ENCODE data around the gene CTIF. TPM values are rescaled to one million over a fixed set of nuclear protein-coding genes. Genes with fewer than 3 reads are reported as not detected.

CTIF gene
- total and polyA plus RNA-seq, 5 donors from 2014 or later: 0.23 to 1.8 TPM; not detected in 3

- ATAC-seq (ENCODE audit: low read depth in 2 of 2): no peak
- no peak for DNase-seq
- Mint-ChIP-seq H3K9me3 (peaks cover 0 to 2% (median 0%) of the 10 kb centered on the region in 7 donors), H3K36me3 (no peaks in the 10 kb centered on the region), H3K4me3 (no peak overlapping the region), H3K4me1 (peaks cover 0 to 3% (median 1%) of the 10 kb centered on the region in 4 donors), H3K27me3 (no peaks in the 10 kb centered on the region), H3K27ac (peak overlapping the region in 1 of 3 donors; percentile 20)
- Histone ChIP-seq H3K27me3 (ENCODE audit: control insufficient read depth, insufficient read depth, low read length) (no peaks in the 10 kb centered on the region), H3K4me3 (ENCODE audit: low read depth, low read length) (no peak overlapping the region), H3K36me3 (ENCODE audit: control insufficient read depth, insufficient read depth, low read length) (no peaks in the 10 kb centered on the region), H3K9me3 (ENCODE audit: control insufficient read depth in 2 of 2, low read length in 2 of 2) (no peaks in the 10 kb centered on the region), H3K4me1 (ENCODE audit: control insufficient read depth, insufficient read depth, low read length, poor library complexity, severe bottlenecking) (peaks cover 3% of the 10 kb centered on the region), H3K27ac (ENCODE audit: insufficient read depth, low read length, poor library complexity, severe bottlenecking) (no peak overlapping the region)
Observed at GRCh38 chr18:48790226-48790863, 251.5 kb downstream of the CTIF start.

DNA sequence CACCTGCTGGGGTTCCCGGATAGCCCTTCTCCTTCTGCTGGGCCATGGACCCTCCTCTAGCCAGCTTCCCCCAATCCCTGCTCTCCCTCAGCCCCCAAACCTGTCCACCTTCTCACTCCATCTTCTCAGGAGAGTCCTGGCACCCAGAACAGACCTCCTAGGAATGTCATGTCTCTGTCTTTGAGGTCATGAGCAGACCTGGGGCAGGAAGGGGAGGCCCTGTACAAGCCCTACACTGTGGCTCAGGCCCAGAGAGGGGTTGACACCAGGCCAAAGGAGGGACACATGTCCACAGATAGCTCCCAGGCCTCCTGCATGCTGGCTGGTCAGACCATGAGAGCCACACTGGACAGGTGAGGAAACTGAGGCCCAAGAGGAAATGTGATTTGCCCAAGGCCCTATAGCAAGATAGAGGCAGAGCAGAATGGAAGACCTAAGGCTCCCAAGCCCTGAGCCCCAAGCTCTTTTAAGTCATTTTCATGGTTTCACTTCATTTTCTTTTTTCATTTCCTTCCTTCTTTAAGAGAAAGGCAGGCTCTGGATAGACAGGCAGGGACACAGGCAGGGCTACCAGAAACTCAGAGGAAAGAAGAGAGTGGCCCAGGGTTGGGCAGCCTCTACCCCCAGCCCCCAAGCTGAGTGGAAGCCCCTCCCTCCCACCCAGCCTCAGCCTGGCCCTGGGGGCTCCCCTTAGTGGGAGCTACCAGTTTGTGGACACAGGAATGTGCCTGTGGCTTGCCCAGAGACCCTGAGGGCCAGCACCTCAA lies 252.2 kb downstream of the CTIF start:
- H3K9me3 ChIP-seq (ENCODE audit: control insufficient read depth in 2 of 2, low read length in 2 of 2): no peaks in the 10 kb centered on the region
- H3K9me3 Mint-ChIP-seq: peaks cover 0 to 2% (median 0%) of the 10 kb centered on the region in 7 donors
- H3K27me3 ChIP-seq (ENCODE audit: control insufficient read depth, insufficient read depth, low read length): no peaks in the 10 kb centered on the region
- DNase-seq: no peak
- no peak for ATAC-seq (ENCODE audit: low read depth in 2 of 2)
- no peaks in the 10 kb centered on the region for H3K36me3 ChIP-seq (ENCODE audit: control insufficient read depth, insufficient read depth, low read length)
- H3K27ac Mint-ChIP-seq: peak overlapping the region in 1 of 3 donors; percentile 57
- H3K4me3 Mint-ChIP-seq: peak overlapping the region in 1 of 4 donors; percentile 30
- H3K27me3 Mint-ChIP-seq: no peaks in the 10 kb centered on the region
- H3K4me3 ChIP-seq (ENCODE audit: low read depth, low read length): no peak overlapping the region
- H3K27ac ChIP-seq (ENCODE audit: insufficient read depth, low read length, poor library complexity, severe bottlenecking): no peak overlapping the region
- no peaks in the 10 kb centered on the region for H3K36me3 Mint-ChIP-seq
- no peaks in the 10 kb centered on the region for H3K4me1 ChIP-seq (ENCODE audit: control insufficient read depth, insufficient read depth, low read length, poor library complexity, severe bottlenecking)
- peaks cover 0 to 3% (median under 1%) of the 10 kb centered on the region in 4 donors for H3K4me1 Mint-ChIP-seq

GRCh38 chr18:48791636-48792105 lies 252.8 kb downstream of the CTIF start:
- Mint-ChIP-seq H3K4me3 (no peak overlapping the region), H3K27ac (peak overlapping the region in 1 of 3 donors; percentile 57)

DNA sequence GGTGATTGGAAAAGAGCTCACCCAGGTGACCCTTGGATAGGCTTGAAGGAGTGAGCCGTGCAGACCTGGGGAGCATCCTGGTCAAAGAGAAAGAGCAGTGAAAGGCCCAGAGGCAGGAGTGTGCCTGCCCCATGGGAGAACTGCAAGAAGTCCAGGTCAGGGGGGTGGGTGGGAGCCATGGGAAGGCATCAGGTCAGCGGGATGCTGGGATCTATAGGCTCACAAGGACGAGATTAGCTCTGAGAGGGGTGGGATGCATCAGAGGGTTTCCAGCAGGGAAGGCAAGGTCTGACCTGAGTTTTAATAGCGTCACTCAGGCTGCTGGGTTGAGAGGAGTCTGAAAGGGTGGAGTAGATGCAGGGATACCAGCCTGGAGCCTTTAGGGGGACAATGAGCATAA lies 253.3 kb downstream of the CTIF start:
- DNase-seq (no peak), ATAC-seq (ENCODE audit: low read depth in 2 of 2) (no peak)
- Histone ChIP-seq H3K27ac (ENCODE audit: insufficient read depth, low read length, poor library complexity, severe bottlenecking) (no peak overlapping the region), H3K4me3 (ENCODE audit: low read depth, low read length) (no peak overlapping the region), H3K4me1 (ENCODE audit: control insufficient read depth, insufficient read depth, low read length, poor library complexity, severe bottlenecking) (no peaks in the 10 kb centered on the region), H3K27me3 (ENCODE audit: control insufficient read depth, insufficient read depth, low read length) (no peaks in the 10 kb centered on the region), H3K9me3 (ENCODE audit: control insufficient read depth in 2 of 2, low read length in 2 of 2) (no peaks in the 10 kb centered on the region), H3K36me3 (ENCODE audit: control insufficient read depth, insufficient read depth, low read length) (no peaks in the 10 kb centered on the region)
- Mint-ChIP-seq H3K4me1 (peaks cover 0 to 3% (median under 1%) of the 10 kb centered on the region in 4 donors), H3K9me3 (peaks cover 0 to 2% (median 0%) of the 10 kb centered on the region in 7 donors), H3K27ac (peak overlapping the region in 1 of 3 donors; percentile 37), H3K36me3 (peaks cover 3% of the 10 kb centered on the region), H3K27me3 (no peaks in the 10 kb centered on the region), H3K4me3 (no peak overlapping the region)

More at GRCh38 chr18:48791636-48792105, 252.8 kb downstream of the CTIF start:
- ATAC-seq (ENCODE audit: low read depth in 2 of 2) (no peak), DNase-seq (no peak)
- Histone ChIP-seq H3K4me1 (ENCODE audit: control insufficient read depth, insufficient read depth, low read length, poor library complexity, severe bottlenecking) (no peaks in the 10 kb centered on the region), H3K4me3 (ENCODE audit: low read depth, low read length) (no peak overlapping the region), H3K9me3 (ENCODE audit: control insufficient read depth in 2 of 2, low read length in 2 of 2) (no peaks in the 10 kb centered on the region), H3K27ac (ENCODE audit: insufficient read depth, low read length, poor library complexity, severe bottlenecking) (no peak overlapping the region), H3K36me3 (ENCODE audit: control insufficient read depth, insufficient read depth, low read length) (no peaks in the 10 kb centered on the region), H3K27me3 (ENCODE audit: control insufficient read depth, insufficient read depth, low read length) (no peaks in the 10 kb centered on the region)
- Mint-ChIP-seq H3K36me3 (peaks cover 2% of the 10 kb centered on the region), H3K4me1 (peaks cover 0 to 3% (median under 1%) of the 10 kb centered on the region in 4 donors), H3K27me3 (no peaks in the 10 kb centered on the region), H3K9me3 (peaks cover 0 to 2% (median 0%) of the 10 kb centered on the region in 7 donors)

DNA sequence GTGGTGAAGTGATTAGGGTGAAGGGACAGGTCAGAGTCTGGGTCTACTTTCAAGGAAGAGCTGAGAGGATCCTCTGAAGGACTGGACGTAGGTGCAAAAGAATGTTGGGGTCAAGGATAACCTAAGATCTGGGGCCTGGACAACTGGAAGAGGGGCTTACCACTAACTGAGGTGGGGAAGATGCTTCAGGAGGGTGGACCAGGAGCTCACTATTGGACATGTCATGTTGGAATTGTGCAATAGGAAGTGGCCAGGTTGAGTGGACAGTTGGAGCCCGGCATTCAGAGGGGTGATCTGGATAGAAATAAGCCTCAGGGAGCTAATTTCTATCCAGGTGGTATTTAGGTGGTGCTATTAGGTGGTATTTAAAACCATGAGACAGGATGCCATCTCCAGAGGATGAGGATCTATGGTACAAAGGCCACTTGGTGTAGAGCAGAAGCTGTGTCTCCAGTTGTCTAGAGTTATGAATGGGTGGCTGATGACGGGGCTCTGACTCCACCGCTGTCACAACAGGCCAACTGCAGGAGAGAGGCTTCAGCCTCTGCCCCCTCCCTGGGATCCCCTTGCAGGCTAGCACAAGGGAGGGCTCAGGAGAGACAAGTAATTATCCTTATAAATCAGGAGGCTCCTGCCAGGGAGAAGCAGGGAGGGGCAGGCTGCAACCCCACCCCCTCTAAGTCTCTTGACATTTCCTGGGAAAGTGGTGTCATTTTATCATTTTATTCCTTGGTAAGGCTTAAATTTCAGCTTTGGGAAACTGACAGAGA lies 254.0 kb downstream of the CTIF start:
- peaks cover 0 to 2% (median 0%) of the 10 kb centered on the region in 7 donors for H3K9me3 Mint-ChIP-seq
- peaks cover 3% of the 10 kb centered on the region for H3K36me3 Mint-ChIP-seq
- H3K27me3 Mint-ChIP-seq: no peaks in the 10 kb centered on the region
- DNase-seq: no peak
- no peak overlapping the region for H3K4me3 Mint-ChIP-seq
- no peaks in the 10 kb centered on the region for H3K27me3 ChIP-seq (ENCODE audit: control insufficient read depth, insufficient read depth, low read length)
- no peaks in the 10 kb centered on the region for H3K36me3 ChIP-seq (ENCODE audit: control insufficient read depth, insufficient read depth, low read length)
- H3K27ac Mint-ChIP-seq: peak overlapping the region in 1 of 3 donors; percentile 37
- no peaks in the 10 kb centered on the region for H3K4me1 ChIP-seq (ENCODE audit: control insufficient read depth, insufficient read depth, low read length, poor library complexity, severe bottlenecking)
- no peak overlapping the region for H3K27ac ChIP-seq (ENCODE audit: insufficient read depth, low read length, poor library complexity, severe bottlenecking)
- no peak for ATAC-seq (ENCODE audit: low read depth in 2 of 2)
- H3K4me3 ChIP-seq (ENCODE audit: low read depth, low read length): no peak overlapping the region
- peaks cover 0 to 3% (median under 1%) of the 10 kb centered on the region in 4 donors for H3K4me1 Mint-ChIP-seq
- no peaks in the 10 kb centered on the region for H3K9me3 ChIP-seq (ENCODE audit: control insufficient read depth in 2 of 2, low read length in 2 of 2)

- DNase-seq (no peak), ATAC-seq (ENCODE audit: low read depth in 2 of 2) (no peak)
- Histone ChIP-seq H3K27ac (ENCODE audit: insufficient read depth, low read length, poor library complexity, severe bottlenecking) (no peak overlapping the region), H3K4me1 (ENCODE audit: control insufficient read depth, insufficient read depth, low read length, poor library complexity, severe bottlenecking) (no peaks in the 10 kb centered on the region), H3K4me3 (ENCODE audit: low read depth, low read length) (no peak overlapping the region), H3K9me3 (ENCODE audit: control insufficient read depth in 2 of 2, low read length in 2 of 2) (no peaks in the 10 kb centered on the region), H3K27me3 (ENCODE audit: control insufficient read depth, insufficient read depth, low read length) (no peaks in the 10 kb centered on the region), H3K36me3 (ENCODE audit: control insufficient read depth, insufficient read depth, low read length) (no peaks in the 10 kb centered on the region)
- no peak overlapping the region for H3K4me3 Mint-ChIP-seq
- H3K36me3 Mint-ChIP-seq: peaks cover 3% of the 10 kb centered on the region
- no peak overlapping the region for H3K27ac Mint-ChIP-seq
- peaks cover 0 to 2% (median 0%) of the 10 kb centered on the region in 7 donors for H3K9me3 Mint-ChIP-seq
- H3K27me3 Mint-ChIP-seq: no peaks in the 10 kb centered on the region
- peaks cover 0 to 3% (median under 1%) of the 10 kb centered on the region in 4 donors for H3K4me1 Mint-ChIP-seq
Observed at GRCh38 chr18:48794251-48794970, 255.6 kb downstream of the CTIF start.

DNA sequence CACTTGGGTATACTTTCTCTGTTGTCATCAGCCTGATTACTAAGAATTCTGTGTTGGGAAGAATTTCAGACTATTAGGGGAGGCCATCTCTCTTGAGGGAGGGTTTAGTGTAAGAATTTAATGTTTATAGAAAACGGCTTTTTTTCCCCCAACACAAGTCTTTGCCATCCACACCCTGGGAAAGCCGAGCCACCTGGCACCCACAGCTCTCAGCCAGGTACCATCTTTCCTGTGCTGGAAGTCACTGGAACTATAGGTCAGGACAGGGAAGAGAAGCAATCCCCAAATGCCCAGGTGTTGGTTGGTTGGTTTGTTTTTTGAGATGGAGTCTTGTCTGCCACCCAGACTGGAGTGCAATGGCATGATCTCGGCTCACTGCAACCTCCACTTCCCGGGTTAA lies 256.9 kb downstream of the CTIF start:
- Mint-ChIP-seq H3K27me3 (no peaks in the 10 kb centered on the region), H3K9me3 (peaks cover 0 to 2% (median 0%) of the 10 kb centered on the region in 7 donors), H3K36me3 (peaks cover 3% of the 10 kb centered on the region), H3K27ac (no peak overlapping the region), H3K4me1 (peaks cover 0 to 7% (median 2%) of the 10 kb centered on the region in 4 donors), H3K4me3 (no peak overlapping the region)
- no peaks in the 10 kb centered on the region for H3K36me3 ChIP-seq (ENCODE audit: control insufficient read depth, insufficient read depth, low read length)
- no peak for ATAC-seq (ENCODE audit: low read depth in 2 of 2)
- H3K4me1 ChIP-seq (ENCODE audit: control insufficient read depth, insufficient read depth, low read length, poor library complexity, severe bottlenecking): no peaks in the 10 kb centered on the region
- H3K27ac ChIP-seq (ENCODE audit: insufficient read depth, low read length, poor library complexity, severe bottlenecking): no peak overlapping the region
- no peak overlapping the region for H3K4me3 ChIP-seq (ENCODE audit: low read depth, low read length)
- no peaks in the 10 kb centered on the region for H3K27me3 ChIP-seq (ENCODE audit: control insufficient read depth, insufficient read depth, low read length)
- H3K9me3 ChIP-seq (ENCODE audit: control insufficient read depth in 2 of 2, low read length in 2 of 2): no peaks in the 10 kb centered on the region
- no peak for DNase-seq
